Hindlimb muscle (tissue), 1 donor: ENCODE results near the gene SAMD4A. TPM values are rescaled to one million over a fixed set of nuclear protein-coding genes. Genes with fewer than 3 reads are reported as not detected.
"Not testable (repeated sequence)": the region's sequence is repeated elsewhere in the genome, so short reads cannot be mapped to it uniquely, and the experiment has no call there.

Experiments used
- DNase-seq: peaks from one replicate; pipeline ENCODE4 v3.0.0-alpha.2; 2013
- polyA plus RNA-seq: library from polyadenylated mRNA; unstranded; fragments of 120-200 nt; gene quantifications from one replicate; pipeline ENCODE4 v1.2.1, GENCODE V29; 2013; ENCODE audit not compliant: insufficient read length

Gene SAMD4A
- polyA plus RNA-seq, 1 donor: 63.5 TPM

- no peak for DNase-seq
Measured at GRCh38 chr14:54785778-54786770, 219.1 kb downstream of the SAMD4A start.

- no peak for DNase-seq
Measured at GRCh38 chr14:54786838-54787237, 219.9 kb downstream of the SAMD4A start.

GRCh38 chr14:54787261-54787660, 220.3 kb downstream of the SAMD4A start:
- no peak for DNase-seq

GRCh38 chr14:54788701-54789100, 221.8 kb downstream of the SAMD4A start:
- no peak for DNase-seq

GRCh38 chr14:54789166-54789565, 222.2 kb downstream of the SAMD4A start:
- DNase-seq: no peak

GRCh38 chr14:54789781-54790480, 223.0 kb downstream of the SAMD4A start:
- no peak for DNase-seq

GRCh38 chr14:54791001-54791400, 224.1 kb downstream of the SAMD4A start:
- no peak for DNase-seq

- DNase-seq: no peak
Measured at GRCh38 chr14:54792288-54792687, 225.4 kb downstream of the SAMD4A start.

- no peak for DNase-seq
Measured at GRCh38 chr14:54794159-54794558, 227.2 kb downstream of the SAMD4A start.

GRCh38 chr14:54794796-54795195, 227.9 kb downstream of the SAMD4A start:
- DNase-seq: no peak

- DNase-seq: no peak
Measured at GRCh38 chr14:54796961-54797360, 230.0 kb downstream of the SAMD4A start.

GRCh38 chr14:54797556-54797955, 230.6 kb downstream of the SAMD4A start:
- DNase-seq: no peak

- DNase-seq: no peak
Measured at GRCh38 chr14:54797986-54798385, 231.1 kb downstream of the SAMD4A start.

GRCh38 chr14:54798465-54799124, 231.7 kb downstream of the SAMD4A start:
- DNase-seq: no peak

- not testable (repeated sequence) for DNase-seq
Measured at GRCh38 chr14:54801482-54801881, 234.6 kb downstream of the SAMD4A start.

GRCh38 chr14:54803396-54803795, 236.5 kb downstream of the SAMD4A start:
- no peak for DNase-seq

GRCh38 chr14:54803926-54804537, 237.1 kb downstream of the SAMD4A start:
- DNase-seq: no peak

- no peak for DNase-seq
Measured at GRCh38 chr14:54804538-54805041, 237.7 kb downstream of the SAMD4A start.

GRCh38 chr14:54805070-54805444, 238.1 kb downstream of the SAMD4A start:
- DNase-seq: no peak

- DNase-seq: peak; percentile 86
Measured at GRCh38 chr14:54805445-54806322, 238.8 kb downstream of the SAMD4A start.

- DNase-seq: no peak
Measured at GRCh38 chr14:54806616-54807015, 239.7 kb downstream of the SAMD4A start.
